Activated CD4-positive, alpha-beta T cell treated with anti-CD3 and anti-CD28 coated beads, Interleukin-2, amount 50 U/mL, for 1 hour (primary cell): Measurements from ENCODE around the gene ZNF831.

Experiments used
- DNase-seq: peaks from one replicate; pipeline ENCODE4 v3.0.0-alpha.2; 2020

ZNF831 gene

DNA sequence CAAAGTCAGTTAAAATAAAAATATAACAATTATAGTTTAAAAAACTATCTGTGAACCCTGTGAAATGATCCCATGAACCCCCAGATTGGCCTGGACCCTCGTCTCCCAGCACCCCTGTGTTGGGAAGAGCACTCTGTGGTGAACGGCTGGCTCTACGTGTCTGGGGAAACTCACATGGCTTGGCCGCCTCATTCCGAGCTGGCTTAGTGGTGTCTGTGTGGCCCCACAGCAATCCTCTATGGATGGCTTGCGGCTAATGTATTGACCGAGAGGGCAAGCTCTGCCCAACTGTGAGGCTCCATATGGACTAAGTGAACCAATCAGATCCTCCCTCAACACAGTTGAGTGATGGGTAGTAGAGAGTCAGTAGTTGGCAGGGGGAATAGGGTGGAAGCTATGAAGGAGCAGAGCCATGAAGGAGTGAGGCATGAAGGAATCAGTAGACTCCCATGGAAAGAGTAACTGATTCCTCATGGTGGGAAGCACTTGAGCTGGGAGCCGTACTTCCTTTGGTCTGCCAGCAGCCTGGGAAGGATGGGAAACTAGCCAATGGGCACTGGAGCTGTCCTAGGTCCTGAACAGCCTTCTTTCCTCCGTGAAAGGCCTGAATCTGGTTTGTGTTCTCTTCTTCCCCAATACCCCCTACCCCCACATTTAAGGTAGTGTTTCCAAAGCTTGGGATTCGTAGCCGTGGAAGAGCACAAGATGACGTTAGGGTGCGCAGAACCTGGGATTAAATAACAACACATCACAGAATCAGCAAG is 21.6 kb upstream of the ZNF831 start:
- DNase-seq = no peak

DNA sequence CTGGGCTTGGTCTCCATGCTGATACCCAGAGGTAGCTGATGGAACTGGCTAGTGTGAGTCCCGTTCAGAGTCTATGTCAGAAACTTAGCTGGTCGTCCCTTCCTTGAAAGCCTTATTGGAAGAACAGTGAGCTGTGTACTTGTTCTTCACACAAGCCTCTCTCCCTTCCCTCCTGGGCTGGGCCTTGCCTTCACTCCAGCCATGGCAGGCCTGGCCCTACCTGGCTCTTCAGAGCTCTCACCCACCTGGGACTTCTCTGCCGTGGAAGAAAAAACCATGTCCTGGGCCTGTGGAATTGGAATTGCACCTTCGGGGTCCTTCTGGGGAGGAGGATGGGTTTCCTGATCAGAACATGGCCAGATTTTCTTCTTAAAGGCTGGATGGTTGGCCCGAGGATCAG is 20.3 kb upstream of the ZNF831 start:
- no peak for DNase-seq

DNA sequence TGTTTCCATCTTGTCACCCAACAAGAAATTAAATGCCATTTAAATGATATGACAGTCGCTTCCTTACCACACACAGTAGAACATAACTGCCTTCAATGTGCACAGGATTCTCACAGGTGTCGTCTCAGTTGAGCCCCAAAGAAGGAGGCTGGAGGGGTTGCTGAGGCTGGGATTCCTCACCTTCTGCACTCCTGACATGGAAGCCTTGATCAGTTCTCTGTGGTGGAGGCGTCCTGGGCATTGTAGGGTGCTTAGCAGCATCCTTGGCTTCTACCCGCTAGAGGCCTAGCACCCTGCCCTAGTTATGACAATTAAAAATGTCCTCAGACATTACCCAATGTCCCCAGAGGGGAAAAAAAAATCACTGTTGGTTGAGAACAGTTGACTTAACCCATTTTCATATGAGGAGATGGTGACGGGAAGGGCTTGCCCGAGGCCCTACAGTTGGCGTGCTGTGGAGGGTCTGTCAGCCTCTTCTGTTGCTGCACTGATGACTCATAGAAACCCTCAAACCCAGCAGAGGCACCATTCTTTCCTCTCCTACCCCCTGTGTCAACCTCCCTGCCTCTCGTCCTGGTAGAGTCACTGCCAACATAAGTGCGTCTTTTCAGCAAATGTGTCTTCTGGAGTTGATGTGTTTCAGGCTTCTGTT is 19.3 kb upstream of the ZNF831 start:
- DNase-seq = no peak

DNA sequence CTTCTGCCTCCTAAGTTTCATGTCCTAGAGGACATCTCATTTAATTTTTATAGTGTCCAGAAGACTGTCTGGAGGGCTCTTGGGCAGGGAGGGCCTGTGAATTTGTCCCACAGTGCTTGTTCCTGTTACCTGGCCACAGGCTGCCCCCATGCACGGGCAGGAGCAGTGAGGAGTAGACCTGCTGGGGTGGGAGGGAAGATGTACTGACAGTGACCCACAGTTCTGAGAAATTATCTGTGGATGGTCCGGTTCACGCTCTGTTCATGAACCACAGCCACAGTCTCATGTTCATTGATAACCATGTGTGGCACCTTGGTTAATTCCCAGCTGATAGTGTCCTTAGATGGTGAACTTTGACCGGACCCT is 18.8 kb upstream of the ZNF831 start:
- no peak for DNase-seq

DNA sequence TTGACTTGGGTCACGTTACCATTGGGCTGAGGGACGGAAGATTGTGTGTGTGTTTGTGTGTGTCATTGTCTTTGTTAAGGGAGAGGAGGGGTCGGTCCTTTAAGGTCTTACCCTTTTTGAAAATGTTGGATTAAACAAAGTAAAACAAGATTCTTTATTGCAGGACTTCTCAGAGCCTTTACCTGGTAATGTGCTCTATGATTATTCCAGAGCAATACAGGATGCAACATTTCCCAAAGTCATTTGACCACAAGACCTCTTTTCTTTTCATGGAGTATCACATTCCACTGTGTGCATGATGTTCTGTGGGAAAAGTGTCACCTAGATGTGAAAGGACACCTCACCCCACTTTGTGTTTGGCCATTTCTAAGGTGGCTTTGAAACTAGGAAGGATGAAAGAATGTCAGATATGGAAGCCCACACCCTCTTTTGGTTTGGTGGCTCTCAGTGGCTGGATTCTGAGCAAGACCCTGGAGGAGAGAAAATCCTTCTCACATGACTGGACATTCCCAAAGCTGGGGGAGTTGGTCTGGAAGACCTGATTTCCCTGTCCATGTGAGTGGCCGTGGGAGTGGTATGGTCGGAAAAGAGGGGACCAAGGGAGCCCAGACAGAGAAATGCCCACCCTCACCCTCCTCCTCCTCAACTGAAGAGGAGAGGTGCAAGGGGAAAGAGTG is 18.2 kb upstream of the ZNF831 start:
- no peak for DNase-seq

DNA sequence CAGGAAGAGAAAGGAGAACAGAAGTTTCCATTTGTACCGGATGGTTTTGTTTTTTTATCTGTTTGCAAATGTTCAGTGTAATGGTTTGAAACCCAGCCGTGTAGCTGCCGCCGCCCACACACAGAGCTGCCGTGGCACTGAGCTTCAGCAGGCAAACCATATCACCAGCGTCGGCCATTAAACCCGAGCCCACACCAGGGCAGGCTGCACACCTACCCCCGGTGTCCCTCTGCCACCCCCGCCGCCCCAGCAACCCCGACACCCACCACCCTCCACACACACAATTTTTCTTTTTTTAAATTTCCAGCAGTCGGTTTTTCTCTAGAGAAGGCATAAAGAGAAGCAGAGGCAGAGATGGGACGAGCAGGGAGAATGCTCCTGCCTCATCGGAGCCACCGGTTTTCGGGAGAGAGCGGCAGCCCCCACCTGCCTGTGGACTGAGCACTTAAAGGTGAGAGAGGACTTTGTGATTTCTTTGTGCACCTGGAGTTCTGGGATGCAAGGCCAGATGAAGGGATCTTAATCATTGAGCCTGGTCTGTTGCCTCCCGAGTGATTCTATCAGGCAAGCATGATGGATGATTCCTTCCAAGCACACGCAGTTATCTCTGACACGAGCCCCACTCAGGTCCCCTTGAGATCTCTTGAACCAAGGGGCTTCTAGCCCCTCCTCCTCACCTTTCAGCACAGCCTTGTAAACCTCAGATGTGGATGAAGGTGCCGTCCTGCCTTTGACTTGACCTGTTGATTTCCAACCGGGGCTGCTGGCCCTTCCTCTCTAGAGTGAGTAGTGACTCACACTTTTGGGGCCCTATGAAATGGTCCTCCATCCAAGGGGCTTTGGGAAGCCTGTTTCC is 17.5 kb upstream of the ZNF831 start:
- peak; percentile 69 for DNase-seq

DNA sequence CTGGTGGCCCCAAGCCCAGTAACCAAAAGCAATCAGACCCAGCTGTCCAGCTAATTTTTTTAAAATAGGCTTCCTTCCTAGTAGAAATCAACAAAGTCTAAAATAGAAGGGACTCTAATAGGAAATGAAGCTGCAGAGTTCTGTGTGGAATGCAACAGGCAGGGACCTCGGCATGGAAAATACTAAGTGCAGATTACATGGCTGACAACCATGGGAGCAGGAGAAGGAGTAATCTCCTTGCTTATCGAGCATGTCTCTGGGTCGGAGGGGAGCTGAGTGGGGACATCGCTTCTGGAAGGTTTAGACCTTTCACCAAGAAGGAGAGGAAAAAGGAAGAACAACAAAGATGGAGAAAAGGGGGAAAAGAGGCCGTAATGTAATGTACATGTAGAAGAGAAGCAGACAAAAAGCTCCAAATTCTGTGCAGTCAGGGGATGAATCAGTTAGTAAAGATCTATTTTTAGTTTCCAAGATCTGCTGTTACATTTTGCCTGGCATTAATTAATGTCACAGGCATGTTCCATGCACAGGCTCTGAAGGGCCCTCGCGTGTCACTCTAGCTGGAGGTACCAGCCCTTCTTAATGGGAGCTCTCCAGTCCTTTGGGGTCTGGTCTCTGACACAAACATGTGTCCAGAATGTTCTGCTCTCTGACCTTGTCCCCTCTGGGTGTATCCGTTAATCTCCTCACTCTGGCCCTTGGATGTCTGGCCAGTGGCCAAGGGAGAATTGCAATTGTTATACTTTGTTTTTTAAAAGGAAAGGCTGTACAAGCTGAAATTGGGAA is 16.6 kb upstream of the ZNF831 start:
- no peak for DNase-seq

DNA sequence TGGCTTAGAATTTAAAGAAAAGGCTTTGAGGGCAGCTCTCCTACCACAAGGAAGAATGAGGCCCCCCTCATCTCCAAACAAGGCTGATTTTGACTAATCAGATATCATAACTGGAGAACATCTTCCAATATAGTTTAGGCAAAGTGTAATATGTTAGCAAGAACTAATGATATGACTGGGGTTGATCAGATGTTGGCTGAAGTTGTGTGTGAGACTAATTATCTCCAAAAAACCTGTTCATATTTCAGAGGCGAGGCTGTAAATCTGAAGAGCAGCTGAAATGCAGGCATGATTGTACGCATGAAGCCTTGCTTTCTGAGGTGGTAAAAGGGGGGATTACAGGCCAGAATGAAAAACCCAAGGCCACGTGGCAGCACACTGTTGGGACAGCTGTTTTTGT is 16.0 kb upstream of the ZNF831 start:
- no peak for DNase-seq

DNA sequence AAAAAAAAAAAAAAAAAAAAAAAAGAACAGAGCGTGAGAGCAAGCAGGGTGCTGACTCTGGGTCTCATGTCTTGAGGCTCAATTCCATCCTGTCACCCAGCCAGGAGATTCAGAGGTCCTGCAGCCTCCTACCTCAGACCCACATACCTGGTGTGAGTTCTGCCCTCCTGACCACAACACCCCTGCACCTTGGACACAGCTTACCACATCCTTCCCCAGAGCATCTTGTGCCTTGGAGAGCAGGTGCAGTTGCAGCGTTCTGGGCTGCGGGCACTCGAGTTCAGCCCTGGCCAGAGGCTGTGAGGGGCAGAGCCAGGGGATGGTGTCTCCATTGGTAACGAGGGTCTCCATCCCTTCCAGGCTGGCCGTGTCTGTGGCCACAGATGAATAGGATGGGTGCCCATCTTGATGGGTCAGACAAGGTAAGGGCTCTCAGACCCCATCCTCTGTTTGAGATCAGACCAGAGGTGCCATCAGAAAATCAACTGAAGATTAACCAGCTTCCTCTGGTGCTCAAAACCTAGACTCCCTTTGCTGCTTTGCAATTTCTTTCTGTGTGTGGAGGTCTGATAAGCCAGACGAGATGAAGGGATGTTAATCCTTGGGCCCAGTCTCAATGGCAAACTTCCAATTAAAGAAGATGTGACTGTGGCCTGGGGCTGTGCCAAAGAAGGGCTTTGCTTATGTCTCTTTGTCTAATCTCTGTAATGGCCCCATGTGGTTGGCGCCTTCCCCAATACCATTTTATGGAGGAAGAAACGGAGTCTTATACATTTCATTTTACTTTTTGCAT is 14.7 kb upstream of the ZNF831 start:
- DNase-seq = no peak

DNA sequence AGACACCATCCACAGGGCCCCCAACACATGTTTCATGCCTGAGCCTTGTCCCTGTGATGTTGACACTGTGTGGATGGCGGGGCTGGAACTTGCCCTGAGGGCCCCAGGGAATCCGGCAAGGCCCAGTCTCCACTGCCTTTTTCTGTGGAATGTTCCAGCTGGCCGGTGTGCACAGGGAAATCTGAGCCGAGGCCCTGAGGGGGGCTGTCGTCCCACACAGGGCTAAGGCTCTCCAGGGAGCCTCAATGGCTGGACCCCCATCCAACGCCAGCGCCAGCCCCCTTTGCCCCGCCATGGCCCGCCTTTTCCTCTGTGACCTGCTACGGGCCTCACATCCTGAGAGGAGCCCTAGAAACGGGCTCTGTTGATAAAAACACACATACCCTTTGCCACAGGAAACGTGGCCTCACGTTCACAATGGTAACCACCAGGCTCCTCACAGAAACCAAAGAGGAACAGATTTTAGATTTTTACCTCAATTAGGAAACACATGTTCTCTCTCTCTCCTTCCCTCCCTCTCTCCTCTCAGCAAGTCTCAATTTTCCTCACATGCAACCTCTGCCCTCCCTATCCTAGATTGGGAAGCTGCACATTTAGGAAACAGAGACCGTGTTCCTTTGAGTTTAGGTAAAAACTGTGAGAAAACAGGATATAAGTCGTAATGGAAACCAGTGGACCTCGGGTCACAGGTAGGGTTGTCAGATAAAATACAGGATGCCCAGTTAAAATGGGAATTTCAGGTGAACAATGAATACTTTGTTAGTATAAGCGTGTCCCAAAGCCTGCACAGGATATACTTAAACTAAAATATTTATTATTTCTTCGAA is 13.7 kb upstream of the ZNF831 start:
- DNase-seq = peak; percentile 73

DNA sequence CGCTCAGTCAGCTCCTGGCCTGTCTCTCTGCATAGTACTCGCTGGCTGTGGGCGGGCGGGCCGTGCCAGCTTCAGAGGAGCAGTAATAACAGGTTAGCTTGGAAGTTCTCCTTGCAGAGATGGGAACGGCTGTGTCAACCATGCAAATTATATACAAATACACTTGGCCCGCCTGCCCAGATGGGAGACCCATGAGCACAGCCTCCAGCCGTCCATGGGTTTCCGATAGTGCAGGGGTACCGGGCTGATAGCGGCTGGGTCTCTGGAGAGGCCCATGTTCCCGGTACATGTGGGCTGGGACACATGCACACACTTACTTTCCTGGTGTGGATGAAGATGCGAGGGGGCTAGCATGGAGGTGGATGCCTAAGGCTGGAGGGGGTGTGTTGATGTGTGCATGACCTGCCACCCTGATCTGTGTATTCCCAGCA is 12.8 kb upstream of the ZNF831 start:
- no peak for DNase-seq

DNA sequence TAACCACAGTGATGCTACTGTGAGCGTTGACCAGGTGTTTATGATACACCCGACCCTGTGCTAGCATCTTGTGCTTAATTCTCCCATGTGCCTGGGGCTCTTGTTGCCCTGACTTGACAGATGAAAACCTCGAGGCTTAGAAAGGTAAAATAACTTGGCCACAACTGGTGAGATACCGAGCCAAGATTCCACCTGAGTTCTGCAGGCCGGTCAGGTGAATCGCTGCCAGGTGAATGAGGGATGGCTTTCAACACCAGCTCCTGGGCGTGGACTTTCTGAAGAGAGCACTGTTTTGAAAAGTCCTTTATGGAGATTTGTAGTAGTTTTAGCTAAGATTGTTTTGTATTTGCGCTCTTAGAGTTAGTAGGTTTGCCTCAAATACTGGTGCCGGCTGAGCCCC is 12.2 kb upstream of the ZNF831 start:
- no peak for DNase-seq

DNA sequence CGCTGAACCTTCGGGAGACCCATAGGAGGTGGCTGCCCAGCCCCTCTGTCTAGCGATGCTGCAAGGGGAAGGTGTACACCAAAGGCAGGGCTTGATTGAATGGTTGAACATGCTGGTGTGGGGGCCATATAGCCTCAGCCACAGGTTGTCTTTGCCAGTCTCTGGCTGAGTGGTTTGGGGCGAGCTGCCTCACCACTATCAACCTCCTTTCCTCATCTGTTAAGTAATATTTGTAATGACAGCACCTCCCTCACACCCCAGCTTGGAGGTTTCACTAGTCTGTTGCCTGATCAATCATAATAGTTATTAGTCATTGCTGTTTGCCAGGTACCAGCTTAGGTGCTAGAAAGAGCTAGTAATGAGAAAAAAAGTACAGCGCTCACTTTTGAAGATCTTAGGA is 11.8 kb upstream of the ZNF831 start:
- DNase-seq = no peak

DNA sequence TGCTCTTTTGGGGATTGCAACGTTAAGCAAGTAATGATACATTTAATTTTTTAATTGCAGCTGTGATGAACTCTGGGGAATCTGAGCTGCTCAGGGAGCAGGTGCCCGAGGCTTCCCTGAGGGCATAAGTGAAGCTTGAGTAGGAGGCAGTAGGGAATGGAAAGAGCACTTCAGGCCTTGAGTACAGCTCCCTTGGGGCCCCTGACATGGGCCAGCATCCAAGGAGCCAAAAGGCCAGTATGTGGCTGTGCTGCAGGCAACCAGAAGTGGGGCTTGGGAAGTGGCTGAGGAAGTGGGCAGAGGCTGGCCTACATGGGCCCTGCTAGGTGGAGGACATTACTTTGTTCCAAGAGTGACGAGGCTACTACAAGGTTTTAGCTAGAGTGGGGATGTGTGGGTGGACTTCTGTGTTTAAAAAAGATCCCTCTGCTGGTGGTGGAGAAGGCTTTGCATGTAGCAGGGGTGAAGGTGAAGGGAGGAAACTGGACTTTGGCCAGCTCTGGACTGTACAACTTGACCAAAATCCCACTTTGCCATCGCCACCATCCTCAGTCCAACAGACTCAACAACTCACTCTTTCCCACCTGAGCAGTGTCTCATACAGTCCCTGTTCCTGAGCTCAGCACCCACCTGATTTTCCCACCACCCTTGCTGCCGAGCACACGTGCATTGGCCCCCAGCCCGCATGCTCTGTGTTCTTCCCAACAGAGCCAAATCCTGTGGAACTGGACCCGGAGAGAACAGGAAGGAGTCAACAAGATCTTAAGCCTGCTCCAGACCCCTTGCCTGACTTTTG is 10.9 kb upstream of the ZNF831 start:
- DNase-seq = no peak

DNA sequence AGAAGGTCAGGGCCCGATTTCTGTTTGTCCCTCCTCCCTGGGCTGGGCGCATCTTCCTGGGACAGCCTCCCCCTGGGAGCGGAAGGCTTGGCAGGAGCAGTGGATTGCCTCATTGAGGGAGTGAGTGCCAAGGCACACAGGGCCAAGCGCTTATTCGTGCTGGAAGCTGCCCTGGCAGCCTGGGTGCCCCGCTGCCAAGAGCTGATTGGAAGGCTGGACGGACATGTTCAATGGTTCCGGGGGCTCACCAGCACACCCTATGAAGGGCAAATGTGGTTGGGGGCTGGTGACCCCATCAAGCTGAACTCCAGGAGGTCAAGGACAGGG is 10.3 kb upstream of the ZNF831 start:
- no peak for DNase-seq

DNA sequence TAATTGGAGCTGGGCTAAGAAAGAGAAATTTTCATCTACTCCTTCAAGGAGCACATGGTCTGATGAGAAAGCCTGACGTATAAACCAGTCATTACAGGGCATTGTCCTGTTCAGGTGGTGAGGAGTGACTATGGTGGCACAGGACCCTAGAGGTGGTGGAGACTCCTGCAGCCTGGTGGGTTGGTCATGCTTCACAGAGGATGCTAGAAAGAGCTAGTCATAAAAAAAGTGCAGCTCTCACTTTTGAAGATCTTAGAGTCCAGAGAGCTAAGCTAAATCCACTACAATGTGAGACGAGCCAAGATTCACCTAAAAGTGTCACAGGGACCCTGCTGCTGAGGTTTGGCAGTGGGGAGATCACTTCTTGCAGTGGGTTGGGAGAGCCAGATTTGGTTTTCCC is 9.8 kb upstream of the ZNF831 start:
- no peak for DNase-seq

DNA sequence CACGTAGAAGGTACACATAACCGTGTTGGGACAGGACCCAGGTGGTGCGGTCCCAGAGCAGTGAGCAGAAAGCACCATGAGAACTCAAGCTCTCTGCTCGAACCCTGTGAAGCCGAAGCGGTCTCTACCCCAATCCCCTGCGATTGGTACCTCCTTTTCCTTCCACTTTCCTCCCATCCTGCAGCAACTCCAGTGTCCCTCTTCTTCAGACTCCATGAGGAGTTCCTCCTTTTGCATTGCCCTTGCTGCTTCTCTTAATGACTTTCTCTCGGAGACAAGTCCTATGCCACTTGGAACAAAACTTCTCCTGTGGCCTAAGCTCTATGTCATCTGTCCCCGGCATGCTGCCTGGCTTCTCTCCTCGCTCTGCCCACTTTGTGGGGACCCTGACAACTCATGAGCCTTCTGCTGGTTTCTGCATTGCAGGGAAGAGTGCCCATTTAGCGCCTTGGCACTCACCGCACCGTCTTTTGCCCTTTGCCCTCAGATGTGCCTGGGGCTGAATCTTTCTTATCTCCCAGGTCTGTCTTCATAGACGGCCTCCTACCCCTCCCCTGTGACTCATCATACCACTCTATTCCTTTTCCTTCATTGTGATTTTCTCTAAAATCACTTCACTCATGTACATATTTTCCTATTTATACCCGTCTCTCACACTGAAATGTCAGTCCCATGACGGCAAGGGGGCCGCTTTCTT is 9.2 kb upstream of the ZNF831 start:
- DNase-seq = no peak

DNA sequence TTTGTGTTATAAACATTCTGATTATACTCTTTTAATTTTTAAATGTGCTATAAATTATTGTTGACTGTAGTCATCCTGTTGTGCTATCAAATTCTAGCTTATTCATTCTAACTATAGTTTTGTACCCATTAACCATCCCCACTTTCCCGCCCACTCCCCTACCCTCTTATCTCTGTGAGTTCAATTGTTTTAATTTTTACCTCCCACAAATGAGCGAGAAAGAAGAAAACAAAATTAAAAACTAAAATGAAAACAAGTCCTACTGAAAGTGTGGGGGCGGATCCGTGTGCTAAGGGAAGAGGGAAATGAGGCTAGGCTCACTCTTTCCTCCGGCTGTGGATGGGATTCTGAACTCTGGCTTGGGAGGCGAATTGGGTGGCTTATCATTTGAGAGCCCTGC is 6.6 kb upstream of the ZNF831 start:
- no peak for DNase-seq

DNA sequence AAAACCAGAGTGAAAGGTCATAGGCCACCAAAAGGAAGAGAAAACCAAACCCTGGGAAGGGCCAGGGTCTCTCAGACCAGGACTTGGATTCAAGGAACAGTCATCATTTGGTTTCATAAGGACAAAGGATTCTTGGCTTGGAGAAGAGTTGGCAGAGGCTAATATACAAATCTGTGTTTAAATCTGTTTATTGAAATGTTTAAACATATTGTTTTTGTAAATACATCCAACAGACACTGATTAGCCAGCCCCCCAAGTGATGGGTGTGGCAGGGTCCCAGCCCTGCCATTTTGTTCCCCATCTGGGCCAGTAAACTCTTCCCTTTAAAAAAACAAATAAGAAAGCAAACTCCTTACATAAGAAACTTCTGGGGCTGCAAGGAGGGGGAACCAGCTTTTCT is 6.1 kb upstream of the ZNF831 start:
- no peak for DNase-seq
